Colon (tissue), 2 donors: ENCODE data around the gene ZCCHC9.
"Not testable (repeated sequence)": the region's sequence is repeated elsewhere in the genome, so short reads cannot be mapped to it uniquely, and the experiment has no call there.

Experiments
- FAIRE-seq: peaks from 2 replicates; lab custom pipeline; 2012; peaks lifted over from hg19 to GRCh38; lab: Jason Lieb, UNC
- donor health status: control.
- donor health status: control.

Gene ZCCHC9

DNA sequence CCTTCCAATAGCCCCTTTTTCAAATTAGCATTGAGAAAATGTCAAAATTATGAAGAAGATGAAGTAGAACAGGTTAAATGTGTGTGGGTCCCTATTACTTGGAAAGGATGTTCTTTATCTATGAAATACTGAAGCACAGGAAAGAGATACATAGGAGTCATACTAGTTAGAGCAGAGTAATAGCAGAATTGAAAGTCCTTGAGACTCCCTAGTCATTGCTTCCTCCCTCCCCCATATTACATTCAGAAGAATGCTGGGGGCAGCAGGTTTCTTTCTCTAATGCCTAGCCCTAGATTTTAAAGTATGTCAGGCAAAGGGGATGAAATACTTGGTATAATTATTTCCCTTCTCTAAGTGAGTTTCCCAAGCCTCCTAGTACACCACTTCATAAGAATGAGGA, 4.4 kb downstream of the ZCCHC9 start:
- no peak for FAIRE-seq

GRCh38 chr5:81308836-81309235, 7.4 kb downstream of the ZCCHC9 start:
- peak; percentile 64 for FAIRE-seq

DNA sequence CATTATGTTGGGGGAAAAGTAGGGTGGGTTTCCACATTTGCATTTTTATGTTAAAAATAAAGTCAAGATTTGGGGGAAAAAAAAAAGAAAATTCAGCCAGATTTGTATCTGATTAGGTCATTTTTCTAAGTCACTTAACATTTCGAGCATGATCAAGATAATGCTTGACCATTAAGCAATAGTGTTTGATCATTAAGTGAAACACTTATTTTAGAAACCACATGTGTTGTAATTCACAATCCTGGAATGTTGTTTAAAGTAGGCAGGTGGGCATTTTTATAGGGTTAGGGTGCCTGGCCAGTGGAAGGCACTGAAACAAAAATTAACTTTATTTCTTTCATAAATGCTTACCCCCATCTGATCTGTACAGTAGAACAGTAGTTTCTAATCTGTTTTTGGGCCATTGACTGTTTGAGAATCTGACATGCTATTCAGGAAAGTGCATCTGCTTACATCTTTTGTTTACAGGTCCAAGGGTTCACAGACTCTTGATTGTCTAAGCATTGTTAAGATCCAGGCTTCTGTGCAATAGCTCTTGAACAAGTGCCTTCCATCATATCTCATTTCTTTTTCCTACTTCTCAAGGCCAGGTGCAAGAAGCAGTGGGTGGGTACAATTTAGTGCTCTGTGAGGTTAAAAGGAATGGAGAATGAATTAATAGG, 9.1 kb downstream of the ZCCHC9 start:
- no peak for FAIRE-seq

DNA sequence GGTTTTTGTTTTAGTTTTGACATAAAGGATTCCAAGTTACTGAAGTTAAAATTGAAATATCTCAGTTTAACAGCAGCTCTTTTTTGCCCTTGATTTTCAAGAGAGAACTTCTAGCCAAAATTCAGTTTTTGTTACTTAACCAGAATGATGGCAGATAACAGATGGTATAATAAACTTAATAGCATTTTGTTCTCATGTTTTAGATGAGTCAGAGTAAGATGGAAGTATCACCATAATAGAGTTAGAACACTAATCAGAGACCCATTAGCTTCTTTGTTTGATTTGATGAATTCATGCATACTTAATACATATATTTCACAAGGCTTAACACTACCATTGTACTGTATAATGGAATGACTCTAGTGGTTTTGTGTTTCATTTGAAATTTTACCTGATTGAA, 11.9 kb downstream of the ZCCHC9 start:
- FAIRE-seq: no peak

- FAIRE-seq: no peak
Measured at GRCh38 chr5:81313686-81314085, 12.3 kb downstream of the ZCCHC9 start.

DNA sequence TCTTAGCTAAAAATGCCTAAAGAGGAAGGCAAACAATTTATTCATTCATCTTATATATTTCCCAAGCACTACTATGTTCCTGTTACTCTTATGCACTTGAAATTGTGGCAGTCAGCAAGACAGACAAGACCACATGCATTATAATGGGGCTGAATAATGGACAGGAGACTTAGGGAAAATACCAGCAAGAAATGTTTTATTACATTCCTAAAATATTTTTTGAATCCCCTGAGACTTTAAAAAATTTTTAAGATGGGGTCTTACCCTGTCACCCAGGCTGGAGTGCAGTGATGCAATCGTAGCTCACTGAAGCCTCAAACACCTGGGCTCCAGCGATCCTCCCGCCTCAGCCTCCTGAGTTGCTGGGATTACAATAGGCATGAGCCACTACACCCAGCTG, 13.2 kb downstream of the ZCCHC9 start:
- FAIRE-seq: no peak

DNA sequence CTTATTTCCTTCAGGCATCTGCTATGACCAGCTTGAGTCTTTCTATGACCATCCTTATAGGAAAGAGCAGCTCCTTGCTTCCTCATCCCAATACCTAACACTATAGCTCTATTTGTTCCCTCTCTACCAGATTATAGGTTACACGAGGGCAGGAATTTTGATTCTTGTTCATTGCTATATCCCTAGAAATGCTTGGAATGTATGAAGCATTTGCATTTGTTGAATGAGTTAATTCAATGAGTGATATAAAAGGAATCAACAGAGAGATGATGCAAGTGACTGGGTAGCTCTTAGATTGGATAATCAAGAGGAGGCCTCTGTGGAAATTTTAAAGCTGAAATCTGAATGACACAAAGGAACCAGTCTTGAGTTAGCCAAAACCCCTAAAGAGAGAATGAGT, 13.9 kb downstream of the ZCCHC9 start:
- no peak for FAIRE-seq

- FAIRE-seq: no peak
Measured at GRCh38 chr5:81315830-81316229, 14.4 kb downstream of the ZCCHC9 start.

DNA sequence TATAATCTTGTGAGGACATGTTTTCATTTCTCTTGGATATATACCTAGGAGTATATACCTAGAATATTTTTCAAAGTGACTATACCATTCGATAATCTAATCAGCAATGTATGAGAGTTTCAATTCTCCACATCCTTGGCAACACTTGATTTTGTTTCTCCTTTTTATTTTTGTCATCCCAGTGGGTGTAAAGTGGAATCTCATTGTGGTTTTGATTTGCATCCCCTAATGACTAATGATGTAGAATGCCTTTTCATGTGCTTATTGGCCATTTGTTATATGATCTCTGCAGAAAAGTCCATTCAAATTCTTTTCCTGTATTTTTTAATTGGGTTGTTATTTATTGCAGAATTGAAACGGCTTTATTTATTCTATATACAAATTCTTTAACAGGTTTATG, 15.2 kb downstream of the ZCCHC9 start:
- FAIRE-seq: no peak

DNA sequence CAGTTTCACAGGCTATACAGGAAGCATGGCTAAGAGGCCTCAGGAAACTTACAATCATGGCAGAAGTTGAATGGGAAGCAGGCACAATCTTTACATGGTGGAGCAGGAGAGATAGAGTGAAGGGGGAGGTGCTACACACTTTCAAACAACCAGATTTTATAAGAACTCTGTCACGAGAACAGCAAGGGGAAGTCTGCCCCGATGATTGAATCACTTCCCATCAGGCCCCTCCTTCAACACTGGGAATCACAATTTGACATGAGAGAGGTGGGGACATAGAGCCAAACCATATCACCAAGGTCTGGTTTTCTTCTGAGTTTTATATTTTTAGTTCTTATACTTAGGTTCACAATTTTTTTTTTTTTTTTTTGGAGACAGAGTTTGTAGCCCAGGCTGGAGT, 16.1 kb downstream of the ZCCHC9 start:
- no peak for FAIRE-seq

GRCh38 chr5:81326554-81326953, 25.2 kb downstream of the ZCCHC9 start:
- FAIRE-seq: no peak

DNA sequence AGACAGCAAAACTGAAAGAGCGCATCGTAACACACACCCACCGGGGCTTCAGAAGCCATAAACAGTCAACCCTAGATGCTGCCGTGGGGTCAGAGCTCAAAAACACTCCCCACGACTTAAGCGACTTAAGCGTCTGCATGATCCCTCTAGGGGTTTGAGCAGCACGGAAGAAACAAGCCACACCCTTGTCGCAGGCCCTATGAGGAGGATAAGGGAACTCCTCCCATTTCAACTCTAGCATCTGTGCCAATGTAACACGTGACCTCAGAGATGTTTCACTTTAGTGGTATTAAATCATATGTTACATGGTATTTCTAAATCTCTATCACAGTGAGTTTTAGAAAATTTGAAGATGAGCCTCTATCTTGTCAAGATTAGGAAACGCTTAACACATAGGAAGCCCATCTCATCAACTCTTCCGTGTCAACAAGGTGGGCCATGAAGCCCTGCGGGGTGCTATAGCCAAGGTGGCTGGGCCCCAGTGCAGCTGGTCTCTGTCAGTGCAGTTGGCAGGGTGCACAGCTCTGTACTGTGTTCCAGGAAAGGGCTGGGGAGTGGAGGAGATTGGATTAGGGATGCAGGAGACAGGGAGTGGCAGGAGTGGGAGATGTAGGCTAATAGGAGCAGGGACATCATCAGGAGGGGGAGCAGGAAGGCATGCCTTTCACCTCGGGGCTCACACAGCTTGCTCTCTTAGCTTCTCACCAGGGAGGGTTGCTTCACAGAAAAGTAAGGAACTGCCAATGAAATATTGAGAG, 33.1 kb downstream of the ZCCHC9 start:
- FAIRE-seq: no peak

- no peak for FAIRE-seq
Measured at GRCh38 chr5:81335946-81336345, 34.6 kb downstream of the ZCCHC9 start.

DNA sequence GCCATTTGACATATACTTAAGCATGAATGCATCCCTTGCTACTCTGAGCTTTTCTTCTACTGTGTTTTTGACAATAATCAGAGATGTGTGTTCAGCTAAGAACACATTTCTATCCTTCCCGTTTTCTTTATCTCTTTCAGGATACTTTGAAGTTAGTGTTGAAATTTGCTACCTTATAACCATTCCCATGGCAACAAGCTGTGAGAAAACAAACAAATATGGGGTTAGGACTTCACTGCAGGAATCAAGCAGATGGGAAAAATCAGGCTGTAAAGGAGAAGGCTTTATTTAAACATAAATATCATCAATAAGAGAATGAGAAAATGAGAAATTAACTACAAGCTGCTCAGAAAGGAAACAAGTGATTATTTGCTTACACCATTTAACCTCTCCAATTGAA, 35.2 kb downstream of the ZCCHC9 start:
- FAIRE-seq: no peak

DNA sequence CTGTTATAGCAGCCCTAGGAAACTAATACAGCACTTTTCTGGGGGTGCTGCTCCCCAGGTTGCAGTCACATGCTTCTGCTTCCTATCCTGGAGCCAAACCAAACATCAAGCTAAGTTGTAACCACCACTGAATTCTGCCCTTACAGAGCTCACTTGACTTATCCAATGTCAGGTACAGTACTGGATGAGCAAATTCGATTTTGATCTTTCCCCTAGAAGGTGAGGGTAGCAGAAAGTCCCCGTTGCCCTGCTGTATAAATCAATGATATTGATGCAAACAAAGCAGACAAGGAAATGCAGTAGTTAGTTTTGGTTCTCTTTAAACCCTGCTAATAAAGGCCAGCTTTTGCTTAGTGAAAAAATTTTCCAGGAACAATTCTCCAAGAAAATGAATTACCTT, 36.4 kb downstream of the ZCCHC9 start:
- no peak for FAIRE-seq

- FAIRE-seq: not testable (repeated sequence)
Measured at GRCh38 chr5:81338213-81338612, 36.8 kb downstream of the ZCCHC9 start.

GRCh38 chr5:81344736-81345135, 43.3 kb downstream of the ZCCHC9 start:
- no peak for FAIRE-seq

DNA sequence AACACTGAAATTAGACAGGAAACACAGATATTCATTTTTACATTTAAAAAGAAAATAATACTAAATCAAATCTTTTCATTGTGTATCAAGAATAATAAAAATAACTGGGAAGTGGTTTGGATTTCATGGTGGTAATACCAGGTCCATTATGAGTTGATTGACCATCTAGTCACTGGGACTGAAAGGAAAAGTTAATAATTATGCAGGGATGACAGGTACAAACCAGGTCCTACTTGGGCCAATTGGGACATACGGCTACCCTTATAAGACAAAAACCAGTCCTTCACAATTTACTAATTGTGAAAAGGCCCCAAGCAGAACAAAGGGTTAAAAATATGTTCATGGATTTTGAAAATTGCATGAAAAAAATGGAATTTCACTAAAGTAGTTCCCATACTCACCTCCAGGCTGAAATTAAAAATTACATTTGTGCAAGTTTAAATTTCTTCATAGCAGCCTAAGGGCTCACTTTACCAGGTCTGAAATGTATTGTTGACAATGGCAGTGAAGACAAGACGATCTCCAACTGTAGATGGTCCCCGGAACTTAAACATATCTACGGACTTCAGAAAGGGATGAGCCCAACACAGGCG, 44.1 kb downstream of the ZCCHC9 start:
- no peak for FAIRE-seq

GRCh38 chr5:81349161-81349560, 47.8 kb downstream of the ZCCHC9 start:
- FAIRE-seq: no peak

- FAIRE-seq: no peak
Measured at GRCh38 chr5:81350507-81350906, 49.1 kb downstream of the ZCCHC9 start.

GRCh38 chr5:81353189-81353588, 51.8 kb downstream of the ZCCHC9 start:
- no peak for FAIRE-seq

- FAIRE-seq: no peak
Measured at GRCh38 chr5:81354093-81354492, 52.7 kb downstream of the ZCCHC9 start.
